ENCODE data around the gene VEPH1. TPM values are rescaled to one million over a fixed set of nuclear protein-coding genes. Genes with fewer than 3 reads are reported as not detected.

VEPH1 gene
- total RNA-seq, 1 donor from 2014 or later = 8.8 TPM

DNA sequence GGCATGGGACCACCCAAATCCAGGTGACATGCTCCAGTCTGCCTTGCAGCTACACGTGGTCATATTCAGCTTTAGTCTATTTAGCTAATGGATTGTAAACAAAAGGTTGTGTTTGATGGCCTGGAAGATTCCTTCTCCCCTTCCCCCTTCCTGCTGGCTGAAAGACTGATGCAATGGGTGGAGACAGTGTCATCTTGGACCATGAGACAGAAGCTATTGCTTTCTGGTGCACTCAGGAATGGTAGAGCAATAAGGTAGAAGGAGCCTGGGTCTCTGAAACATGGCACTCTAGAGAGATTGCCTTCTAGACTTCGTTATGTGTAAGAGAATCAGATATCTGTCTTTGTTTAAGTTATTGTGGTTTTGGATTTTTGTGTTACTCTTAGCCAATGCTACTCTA is 92.3 kb downstream of the VEPH1 start:
- Mint-ChIP-seq H3K36me3 (ENCODE audit: low read depth) (peaks cover 3% of the 10 kb centered on the region), H3K27me3 (ENCODE audit: low read depth) (no peaks in the 10 kb centered on the region), H3K4me1 (no peaks in the 10 kb centered on the region), H3K9me3 (peaks cover 2% of the 10 kb centered on the region), H3K27ac (ENCODE audit: unreplicated experiment) (no peak overlapping the region), H3K4me3 (no peak overlapping the region)
- no peak for TF ChIP-seq CTCF (conservative IDR thresholded peaks at IDR 0.05)
- no peak for DNase-seq (ENCODE audit: low read depth, low spot score)

- Mint-ChIP-seq H3K9me3 (peaks cover 2% of the 10 kb centered on the region), H3K36me3 (ENCODE audit: low read depth) (peaks cover 3% of the 10 kb centered on the region), H3K27me3 (ENCODE audit: low read depth) (no peaks in the 10 kb centered on the region), H3K4me3 (no peak overlapping the region), H3K27ac (ENCODE audit: unreplicated experiment) (no peak overlapping the region), H3K4me1 (no peaks in the 10 kb centered on the region)
- DNase-seq (ENCODE audit: low read depth, low spot score) = no peak
- no peak for TF ChIP-seq CTCF (conservative IDR thresholded peaks at IDR 0.05)
Measured at GRCh38 chr3:157409516-157409915, 93.7 kb downstream of the VEPH1 start.

DNA sequence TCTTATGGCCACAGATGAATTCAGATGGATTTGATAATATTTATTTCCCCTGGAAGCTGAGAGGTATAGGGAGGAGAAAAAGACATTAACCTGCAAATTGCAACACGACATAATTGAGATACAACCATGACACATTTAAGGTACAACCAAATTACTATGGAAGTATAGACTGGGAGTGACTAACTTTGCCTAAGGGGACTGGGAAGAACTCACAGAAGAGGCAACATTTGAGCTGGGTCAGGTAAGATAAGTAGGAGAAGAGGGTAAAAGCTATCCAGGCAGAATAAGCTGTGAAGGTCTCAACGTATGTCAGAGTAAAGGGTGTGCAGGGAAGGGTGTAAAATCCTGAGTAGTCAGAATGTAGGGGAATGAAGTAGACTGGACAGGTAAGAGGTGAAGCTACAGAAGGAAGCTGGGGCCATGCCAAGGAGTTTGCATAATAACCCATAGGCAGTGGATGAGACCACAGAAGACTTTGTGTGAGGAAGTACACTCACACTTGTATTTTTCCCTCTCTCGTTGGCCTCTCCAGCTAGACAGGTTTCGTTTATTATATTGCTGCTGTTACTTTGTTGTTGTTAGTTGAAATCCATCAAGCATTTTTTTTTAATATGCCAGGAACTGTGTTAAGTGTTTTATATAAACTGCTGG is 94.6 kb downstream of the VEPH1 start:
- Mint-ChIP-seq H3K27ac (ENCODE audit: unreplicated experiment) (no peak overlapping the region), H3K4me1 (no peaks in the 10 kb centered on the region), H3K36me3 (ENCODE audit: low read depth) (peaks cover 3% of the 10 kb centered on the region), H3K9me3 (peaks cover 2% of the 10 kb centered on the region), H3K27me3 (ENCODE audit: low read depth) (no peaks in the 10 kb centered on the region), H3K4me3 (no peak overlapping the region)
- no peak for TF ChIP-seq CTCF (conservative IDR thresholded peaks at IDR 0.05)
- DNase-seq (ENCODE audit: low read depth, low spot score) = no peak

GRCh38 chr3:157407769-157408168 is 95.4 kb downstream of the VEPH1 start:
- Mint-ChIP-seq H3K4me1 (no peaks in the 10 kb centered on the region), H3K27ac (ENCODE audit: unreplicated experiment) (no peak overlapping the region), H3K27me3 (ENCODE audit: low read depth) (no peaks in the 10 kb centered on the region), H3K4me3 (no peak overlapping the region), H3K9me3 (peaks cover 2% of the 10 kb centered on the region), H3K36me3 (ENCODE audit: low read depth) (peaks cover 3% of the 10 kb centered on the region)
- no peak for TF ChIP-seq CTCF (conservative IDR thresholded peaks at IDR 0.05)
- DNase-seq (ENCODE audit: low read depth, low spot score) = no peak

DNA sequence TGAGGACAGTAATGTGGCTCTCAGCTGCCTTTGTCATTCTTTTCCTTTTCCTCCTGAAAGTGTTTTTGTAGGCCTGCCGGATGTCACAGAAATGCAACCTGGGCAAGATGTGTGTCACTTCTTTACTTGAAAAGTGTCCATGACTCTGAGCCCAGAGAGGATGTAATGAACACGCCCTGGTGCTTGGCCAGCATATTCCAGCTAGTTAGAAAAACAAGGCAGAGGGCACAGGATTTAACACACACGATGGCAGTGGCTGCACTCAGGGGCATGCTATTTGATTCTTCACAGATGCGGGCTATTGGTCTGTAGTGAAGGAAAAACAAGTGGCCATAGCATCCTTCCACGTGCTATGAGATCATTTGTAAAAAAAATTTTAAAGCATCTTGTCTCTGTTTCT is 96.8 kb downstream of the VEPH1 start:
- H3K4me1 Mint-ChIP-seq = peaks cover 6% of the 10 kb centered on the region
- H3K27ac Mint-ChIP-seq (ENCODE audit: unreplicated experiment) = no peak overlapping the region
- no peak for TF ChIP-seq CTCF (conservative IDR thresholded peaks at IDR 0.05)
- no peaks in the 10 kb centered on the region for H3K9me3 Mint-ChIP-seq
- no peak overlapping the region for H3K4me3 Mint-ChIP-seq
- no peaks in the 10 kb centered on the region for H3K27me3 Mint-ChIP-seq (ENCODE audit: low read depth)
- DNase-seq (ENCODE audit: low read depth, low spot score) = no peak
- H3K36me3 Mint-ChIP-seq (ENCODE audit: low read depth) = no peaks in the 10 kb centered on the region
